GM21786 (cell line): Measurements from ENCODE around the gene MTCH1.

ENCODE experiments used
- ATAC-seq: cut with Tn5 transposase; IDR thresholded peaks from one replicate; pipeline ENCODE4 v1.9.1; 2021; ENCODE audit not compliant: unreplicated experiment

MTCH1 gene

DNA sequence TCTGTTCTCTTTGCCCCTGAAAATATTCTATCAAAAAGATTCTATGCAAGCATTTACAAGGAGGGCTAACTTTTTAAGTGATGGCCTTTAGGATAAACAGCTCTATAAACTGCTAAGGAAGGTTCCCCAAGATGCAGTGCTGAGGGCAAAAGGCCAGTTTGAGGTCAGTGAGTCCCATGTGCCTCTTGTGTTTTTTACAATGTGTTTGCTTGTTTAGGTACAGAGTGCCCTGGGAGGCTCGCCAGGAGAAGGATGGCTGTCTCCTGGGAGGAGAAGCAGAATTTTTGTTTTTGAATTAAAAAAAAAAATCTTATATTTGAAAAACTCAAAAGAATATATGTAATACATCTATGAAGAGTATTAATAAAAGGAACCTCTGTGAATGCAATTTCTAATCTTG is 12.8 kb downstream of the MTCH1 start:
- ATAC-seq, result no peak

DNA sequence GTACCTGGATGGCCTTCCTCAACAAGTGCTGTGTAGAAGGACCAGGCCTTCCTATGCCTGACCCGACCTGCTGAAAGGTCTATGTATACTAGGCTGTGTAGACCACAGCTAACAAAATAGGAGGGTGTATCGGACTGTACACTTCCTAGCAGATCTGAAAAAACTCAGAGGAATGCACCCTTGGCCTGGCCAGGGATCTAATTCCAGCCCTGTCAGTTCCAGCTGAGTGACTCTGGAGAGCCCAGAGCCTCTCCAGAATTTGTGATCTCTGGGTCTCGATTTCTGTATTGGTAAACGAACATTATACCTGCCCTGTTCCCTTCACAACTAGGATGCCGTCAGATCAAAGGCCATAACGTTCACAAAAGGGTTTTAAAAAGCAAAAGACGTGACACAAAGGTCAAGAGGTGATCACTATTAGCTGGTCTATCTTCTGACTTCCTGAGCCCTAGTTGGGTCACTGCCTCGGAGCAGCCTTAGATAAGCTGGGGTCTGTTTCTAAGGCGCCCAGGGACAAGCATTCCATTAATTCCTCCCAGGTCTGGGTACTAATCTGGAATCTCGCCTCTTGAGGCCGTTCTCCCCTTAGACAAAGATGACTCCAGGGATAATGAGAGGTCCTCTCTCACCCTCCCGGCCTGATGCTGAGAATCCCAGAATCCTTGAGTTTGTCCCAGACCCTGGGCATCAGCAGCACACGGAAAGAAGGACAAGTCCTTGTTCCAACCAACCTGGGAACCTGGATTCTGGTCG is 13.9 kb downstream of the MTCH1 start:
- no peak for ATAC-seq

DNA sequence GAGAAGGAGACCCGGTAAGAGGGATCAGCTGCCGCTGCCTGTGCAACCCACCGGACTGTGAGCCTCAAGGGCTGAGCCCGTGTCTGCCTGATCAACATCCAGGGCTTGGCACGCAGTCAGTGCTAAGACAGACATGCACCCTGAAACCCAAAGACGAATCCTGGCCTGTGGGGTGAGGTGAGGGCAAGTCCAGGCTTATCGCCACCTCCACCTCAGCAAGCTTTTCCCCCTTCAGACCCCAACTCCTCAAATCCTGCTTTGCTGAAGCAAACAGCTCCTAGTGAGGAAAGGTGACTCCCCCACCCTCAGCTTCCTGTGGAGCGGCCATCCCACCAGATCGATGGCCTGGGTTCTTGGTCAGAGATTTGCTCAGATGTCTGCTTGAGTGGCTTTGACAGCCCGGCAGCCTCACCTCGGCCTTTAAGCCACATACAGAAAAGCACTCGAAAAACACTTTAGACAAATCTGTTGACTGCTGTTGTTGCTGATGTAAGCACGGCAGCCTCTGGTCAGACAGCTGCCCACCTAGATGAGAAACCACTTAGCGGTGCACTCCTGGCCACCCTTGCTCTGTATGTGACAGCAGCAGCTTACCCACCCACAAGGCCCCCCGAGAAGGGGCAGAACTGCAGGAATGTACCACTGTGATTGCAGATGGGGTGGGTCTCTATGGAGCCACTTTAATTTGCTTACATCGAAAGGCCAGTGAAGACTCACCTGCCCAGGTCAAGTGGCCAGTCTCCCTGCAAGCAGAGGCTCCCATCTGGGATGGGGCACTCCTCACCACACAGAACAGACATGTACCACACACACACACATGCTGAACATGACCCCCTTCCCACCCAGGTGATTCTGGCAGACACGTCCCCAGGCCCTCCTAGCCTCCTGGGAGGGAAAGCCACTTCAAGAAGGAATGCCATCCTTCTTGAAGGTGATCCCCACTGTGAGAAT is 14.8 kb downstream of the MTCH1 start:
- no peak for ATAC-seq

DNA sequence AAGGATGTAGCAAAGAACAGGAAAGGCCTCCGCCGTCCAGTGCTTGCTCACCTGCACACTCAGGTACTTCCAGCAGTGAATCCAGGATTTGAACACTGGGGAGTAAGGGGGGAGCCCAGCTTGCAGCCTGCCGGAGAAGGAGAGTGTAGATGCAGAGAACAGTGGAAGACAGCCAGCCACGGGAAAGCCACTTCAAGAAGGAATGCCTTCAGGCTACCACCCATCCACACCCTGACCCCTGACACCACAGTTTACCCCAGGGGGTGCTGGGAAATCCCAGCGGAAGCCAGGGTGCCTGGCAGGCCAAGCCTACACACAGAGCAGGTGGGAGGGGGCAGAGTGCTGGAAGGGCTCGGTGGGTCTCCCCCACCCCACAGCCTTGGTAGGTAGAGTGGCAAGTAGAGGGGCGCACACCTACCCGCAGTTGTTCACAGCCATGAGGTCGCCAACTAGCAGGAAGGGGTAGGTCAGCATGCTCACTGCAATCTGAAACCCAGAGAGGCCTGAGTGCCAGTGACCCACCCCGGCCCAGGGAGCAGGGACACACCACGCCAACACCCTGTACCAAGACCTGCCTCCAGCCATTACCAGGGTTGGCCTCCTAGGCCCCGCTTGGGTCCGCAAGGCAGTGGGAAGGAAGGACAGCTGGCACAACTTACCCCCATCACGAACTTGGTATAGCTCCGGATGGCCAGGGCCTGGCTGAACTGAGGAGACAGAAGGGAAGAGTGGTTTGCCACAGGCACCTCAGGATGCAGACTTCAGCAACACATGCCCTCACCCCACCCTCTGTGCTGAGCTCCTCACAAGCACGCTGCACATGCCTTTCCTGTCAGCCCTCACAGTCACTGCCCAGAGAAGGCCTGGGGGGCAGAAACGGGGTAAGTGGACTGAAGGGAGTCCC is 15.8 kb downstream of the MTCH1 start:
- no peak for ATAC-seq

DNA sequence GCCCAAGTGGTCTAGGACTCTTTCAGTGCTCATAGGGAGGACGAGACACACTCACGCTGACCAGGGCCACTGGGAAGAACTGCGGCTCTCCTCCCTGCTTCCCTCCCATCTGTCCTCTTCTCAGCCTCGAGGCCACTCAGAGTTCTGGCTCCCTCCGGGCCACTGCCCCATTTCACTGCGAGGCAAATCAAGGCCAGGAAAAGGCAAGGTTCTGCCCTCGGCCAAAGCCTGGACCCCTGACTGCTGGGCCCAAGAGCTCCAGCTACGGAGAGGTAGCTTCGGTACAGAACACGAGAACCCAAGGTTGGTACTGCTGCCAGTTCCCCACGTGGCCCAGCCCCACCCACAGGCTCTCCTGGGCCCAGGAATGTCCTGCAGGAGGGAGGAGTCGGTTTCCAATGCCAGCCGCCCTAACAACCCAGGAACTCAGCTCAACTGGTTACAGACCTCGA is 16.7 kb downstream of the MTCH1 start:
- ATAC-seq, result no peak

DNA sequence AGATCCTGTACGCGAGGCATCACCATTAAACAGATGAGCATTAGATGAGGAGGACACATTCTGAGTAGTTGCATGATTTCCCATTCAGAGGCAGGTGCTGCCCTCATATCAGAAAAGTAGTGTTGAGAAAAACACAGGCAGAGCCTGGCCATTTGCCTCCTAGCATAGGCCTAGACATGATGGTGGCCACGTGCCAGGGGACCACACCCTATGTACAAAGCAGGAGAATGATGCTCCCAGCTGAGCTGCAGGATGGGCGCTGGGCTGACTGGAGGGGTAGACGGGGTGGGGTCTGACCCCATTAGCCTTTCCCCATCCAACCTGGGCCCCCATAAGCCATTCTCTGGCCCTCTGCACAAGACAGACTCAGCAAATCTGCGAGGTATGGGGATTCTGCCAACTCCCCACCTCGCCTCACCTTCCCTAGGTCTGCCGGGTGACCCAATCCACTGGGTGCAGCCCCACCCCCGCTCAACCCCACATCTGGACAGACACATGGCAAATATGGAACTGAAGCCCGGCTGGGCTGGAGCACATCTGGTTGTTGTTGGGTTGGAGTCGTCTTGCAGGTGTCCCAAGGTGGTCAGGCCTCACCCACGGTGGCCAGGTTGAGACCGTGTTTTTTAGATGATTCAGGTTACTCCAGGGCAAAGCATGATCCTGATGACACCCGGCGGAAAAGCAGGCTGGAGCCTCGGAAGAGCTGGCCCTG is 17.6 kb downstream of the MTCH1 start:
- ATAC-seq, result no peak

DNA sequence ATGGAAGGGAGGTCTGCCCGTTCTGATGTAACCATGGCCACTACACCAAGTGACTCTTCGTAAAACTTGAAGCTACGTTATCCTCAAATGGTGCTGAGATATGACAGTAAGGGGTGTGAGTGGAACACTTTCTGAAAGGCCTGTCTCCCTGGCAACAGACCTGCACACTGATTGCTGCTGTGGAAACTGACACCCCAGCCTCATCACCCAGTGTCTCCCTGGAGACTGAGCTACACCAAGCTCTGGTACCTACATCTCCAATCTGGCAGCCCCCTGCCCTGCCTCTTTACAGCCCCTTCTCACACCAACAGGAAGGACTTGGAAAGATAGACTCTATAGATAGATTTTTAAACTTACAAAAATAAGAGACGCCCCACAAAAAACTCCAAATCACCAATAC is 18.2 kb downstream of the MTCH1 start:
- ATAC-seq, result no peak

DNA sequence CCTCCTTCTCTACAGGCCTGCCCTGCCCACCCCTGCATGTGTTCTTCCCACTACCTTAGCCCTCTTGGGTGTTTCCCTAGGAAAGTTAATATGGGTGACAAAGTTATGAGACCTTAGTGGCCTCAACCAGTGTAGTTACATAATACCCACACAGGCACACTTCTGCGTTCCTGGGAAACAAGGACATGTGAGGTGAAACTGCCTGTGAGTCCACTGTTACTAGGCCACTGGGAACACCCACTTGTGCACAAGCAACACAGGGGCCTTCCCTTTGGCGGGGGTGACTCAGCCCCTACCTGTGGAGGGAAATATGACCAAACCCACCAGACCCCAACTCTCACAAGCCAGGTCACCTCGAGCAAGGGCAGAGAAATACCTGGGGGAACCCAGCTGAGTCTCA is 18.7 kb downstream of the MTCH1 start:
- ATAC-seq, result no peak

DNA sequence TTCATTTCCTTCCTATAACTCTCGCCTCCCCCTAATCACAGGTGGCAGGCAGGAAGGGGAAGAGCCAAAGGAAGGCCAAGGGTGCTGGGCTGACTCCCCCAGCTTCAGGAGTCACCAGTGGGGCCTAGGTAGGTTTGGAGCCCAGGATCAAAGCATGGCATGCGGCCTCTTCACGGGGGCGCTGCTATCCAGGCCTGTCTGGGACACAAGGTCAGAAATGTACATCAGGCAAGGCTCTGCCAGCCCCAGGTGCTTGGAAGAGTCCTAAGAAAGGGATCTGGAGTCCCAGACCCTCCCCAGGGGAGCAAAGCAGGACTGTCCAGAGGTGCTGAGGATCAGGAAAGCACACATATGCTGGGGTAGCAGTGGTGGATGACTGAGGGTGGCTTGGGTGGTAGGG is 21.1 kb downstream of the MTCH1 start:
- no peak for ATAC-seq

DNA sequence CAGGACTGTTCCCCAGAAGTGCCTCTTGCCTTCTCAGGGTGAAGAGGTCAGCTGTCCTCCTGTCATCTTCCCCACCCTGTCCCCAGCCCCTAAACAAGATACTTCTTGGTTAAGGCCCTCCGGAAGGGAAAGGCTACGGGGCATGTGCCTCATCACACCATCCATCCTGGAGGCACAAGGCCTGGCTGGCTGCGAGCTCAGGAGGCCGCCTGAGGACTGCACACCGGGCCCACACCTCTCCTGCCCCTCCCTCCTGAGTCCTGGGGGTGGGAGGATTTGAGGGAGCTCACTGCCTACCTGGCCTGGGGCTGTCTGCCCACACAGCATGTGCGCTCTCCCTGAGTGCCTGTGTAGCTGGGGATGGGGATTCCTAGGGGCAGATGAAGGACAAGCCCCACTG is 21.6 kb downstream of the MTCH1 start:
- no peak for ATAC-seq

DNA sequence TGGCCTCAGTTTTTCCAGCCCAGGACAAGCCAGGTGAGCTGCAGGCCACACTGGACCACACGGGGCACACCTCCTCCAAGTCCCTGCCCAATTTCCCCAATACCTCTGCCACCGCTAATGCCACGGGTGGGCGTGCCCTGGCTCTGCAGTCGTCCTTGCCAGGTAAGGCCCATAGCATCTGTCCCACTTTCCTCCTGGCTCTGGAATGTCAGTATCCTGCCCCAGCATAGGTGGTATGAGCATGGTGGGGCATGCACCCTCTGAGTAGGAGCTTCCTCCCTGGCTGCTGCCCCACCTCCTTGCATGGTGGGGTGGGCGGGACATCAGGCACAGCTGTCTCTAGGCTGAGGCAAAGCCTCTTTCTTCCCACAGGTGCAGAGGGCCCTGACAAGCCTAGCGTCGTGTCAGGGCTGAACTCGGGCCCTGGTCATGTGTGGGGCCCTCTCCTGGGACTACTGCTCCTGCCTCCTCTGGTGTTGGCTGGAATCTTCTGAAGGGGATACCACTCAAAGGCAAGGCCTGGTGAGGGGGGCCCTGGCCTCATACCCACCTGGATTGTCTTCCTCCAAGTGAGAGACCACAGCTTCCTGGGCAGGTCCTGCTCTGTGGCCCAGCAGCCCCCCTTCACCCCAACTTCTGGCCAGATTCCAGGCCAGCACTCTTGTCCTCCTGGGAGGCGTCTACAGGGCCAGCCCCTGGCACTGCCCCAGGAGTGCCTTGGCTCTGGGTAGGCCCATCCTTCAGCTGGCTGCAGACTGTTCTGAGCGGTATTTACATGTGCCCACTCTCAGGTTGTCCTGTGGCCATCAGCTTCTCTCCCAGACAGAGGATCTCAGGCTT is 22.3 kb downstream of the MTCH1 start:
- ATAC-seq, result no peak

DNA sequence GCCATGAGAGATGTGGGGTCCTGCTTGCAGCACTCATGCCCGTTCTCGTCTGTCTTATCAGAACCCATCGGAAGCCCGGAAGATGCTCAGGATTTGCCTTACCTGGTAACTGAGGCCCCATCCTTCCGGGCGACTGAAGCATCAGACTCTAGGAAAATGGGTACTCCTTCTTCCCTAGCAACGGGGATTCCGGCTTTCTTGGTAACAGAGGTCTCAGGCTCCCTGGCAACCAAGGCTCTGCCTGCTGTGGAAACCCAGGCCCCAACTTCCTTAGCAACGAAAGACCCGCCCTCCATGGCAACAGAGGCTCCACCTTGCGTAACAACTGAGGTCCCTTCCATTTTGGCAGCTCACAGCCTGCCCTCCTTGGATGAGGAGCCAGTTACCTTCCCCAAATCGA is 23.1 kb downstream of the MTCH1 start:
- ATAC-seq, result no peak

DNA sequence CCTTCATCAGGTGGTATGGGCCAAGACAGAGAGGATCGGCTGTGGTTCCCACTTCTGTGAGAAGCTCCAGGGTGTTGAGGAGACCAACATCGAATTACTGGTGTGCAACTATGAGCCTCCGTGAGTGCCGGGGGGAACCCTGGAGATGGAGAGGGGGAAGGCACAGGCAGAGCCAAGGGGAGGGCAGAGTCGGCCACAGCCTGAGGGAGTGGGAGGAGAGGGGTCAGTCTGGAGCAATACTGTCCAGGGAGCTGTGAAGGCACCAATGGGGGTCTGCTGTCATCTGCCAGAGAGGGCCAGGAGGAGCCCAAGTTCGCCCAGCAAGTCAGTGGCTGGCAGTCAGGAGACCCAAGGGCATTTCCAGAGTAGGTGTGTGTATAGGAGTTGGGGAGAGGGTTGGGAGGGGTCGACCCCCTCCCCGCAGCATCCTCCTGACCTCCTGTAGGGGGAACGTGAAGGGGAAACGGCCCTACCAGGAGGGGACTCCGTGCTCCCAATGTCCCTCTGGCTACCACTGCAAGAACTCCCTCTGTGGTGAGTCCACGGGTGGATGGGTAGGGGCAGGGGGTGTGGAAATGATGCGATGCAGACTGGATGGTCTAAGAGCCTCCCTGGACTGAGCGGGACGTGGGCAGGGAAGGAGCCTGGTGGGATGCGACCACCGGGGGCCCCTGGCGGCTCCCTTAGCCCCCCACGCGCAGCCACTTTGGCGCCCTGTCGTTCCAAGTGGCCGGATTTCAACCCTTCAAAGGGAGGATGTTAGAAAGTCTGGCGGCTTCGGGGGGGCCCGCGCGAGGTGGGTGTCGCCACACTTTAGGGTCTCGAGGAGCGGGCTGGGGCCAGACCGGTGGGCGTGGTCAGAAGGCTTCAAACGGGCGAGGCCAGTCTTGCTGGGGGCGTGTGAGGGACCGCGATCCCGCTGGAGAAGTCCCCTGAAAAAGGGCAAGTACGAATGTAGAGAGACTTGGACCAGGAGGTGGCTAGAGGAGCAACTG is 24.3 kb downstream of the MTCH1 start:
- ATAC-seq, result no peak

DNA sequence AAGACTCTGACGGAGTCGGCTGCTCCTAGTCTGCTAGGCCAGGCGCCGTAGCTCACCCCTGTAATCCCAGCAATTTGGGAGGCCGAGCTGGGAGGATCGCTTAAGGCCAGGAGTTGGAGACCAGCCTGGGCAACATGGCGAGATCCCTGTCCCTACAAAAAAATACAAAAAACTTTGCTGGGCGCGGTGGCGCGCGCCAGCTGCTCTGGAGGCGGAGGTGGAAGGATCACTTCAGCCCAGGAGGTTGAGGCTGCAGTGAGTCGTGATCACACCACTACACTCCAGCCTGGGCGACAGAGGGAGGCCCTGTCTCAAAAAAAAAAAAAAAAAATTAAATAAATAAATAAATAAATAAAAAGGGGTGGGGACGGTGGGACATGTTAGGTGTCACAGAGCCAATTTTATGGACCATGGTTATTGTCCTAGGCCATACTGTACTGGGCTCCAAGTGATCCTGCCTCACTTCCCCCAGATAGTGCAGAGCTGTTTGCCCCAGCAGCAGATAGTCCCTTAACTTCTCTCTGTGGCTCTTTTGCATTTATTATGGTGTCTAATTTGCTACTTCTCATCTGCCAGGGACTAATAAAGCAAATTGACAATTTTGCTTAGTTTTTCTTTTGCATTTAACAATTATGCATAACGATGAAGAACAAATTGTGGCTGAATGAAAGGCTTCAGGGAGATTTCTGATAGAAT is 26.3 kb downstream of the MTCH1 start:
- ATAC-seq, result no peak

DNA sequence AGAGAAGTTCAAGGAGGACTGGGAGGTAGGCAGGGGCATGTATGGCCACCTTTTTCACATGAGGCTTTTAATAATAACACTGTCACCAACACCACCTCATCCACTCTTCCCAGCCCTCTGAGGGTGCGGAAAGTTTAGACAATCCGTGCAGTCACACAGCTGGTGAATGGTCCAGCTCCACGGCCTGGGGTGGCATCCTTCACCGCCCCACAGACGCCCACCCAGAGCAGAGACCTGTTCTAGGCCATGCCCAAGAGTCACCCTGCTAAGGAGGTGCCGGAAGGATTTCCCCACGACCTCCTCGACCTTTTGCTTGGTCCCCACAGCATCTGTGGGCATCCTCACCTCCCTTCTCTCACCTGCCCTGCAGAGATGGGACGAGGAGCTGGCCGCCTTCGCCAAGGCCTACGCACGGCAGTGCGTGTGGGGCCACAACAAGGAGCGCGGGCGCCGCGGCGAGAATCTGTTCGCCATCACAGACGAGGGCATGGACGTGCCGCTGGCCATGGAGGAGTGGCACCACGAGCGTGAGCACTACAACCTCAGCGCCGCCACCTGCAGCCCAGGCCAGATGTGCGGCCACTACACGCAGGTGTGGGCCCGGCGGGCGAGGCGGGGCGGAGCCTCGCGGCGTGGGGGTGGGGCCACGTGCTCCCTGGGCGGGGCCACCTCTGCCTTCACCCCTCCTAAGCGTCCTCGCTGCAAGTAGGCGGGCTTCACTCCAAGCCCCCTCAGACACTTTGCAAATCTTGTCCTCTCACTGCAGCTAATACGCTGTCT is 27.0 kb downstream of the MTCH1 start:
- ATAC-seq, result no peak

DNA sequence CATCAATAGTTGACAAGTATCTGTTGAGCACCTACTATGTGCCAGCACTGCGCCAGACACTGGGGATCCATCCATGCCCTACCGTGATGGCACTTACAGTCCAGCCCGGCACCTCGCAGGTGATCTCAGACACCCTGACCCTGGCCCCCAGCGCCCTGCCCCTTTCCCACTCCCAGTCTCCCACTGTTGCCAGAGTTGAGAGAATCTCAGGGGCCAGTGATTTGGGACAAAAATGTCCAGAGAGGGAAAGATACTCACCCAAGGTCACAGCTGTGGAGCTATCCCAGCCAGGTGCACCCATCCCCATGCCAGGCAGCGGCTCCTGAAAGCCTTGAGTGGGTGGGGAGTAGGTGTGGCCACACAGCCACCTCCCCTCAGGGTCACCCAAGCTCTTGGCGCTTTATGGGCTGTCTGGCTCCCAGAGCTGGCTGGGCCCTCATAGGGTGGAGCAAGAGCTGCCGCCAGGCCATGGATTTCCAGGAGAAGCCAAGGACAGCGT is 28.2 kb downstream of the MTCH1 start:
- no peak for ATAC-seq

DNA sequence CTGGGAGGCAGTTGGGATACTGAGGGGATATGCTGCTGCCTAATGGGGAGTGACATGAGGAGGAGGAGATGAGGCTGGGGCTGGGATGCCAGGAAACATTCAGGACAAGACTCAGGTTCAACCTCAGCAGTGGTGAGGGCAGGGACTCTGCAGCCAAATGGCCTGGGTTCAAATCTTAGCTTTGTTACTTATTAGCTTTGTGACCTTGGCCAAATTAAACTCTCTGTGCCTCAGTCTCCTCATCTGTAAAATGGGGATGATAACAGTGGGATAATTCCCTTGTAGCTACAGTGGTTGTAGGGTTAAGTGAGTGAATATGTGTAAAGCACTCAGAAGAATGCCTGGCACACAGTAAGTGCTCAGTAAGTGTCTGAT is 29.6 kb downstream of the MTCH1 start:
- no peak for ATAC-seq
